ENCODE measurements around the gene KCNH8.

The KCNH8 gene

GRCh38 chr3:19427422-19428149 is 279.3 kb downstream of the KCNH8 start:
- TF ChIP-seq CTCF (IDR thresholded peaks at IDR 0.05; ENCODE audit: insufficient read depth, low read depth, low read length, missing control alignments): no peak
- DNase-seq (ENCODE audit: low read depth): no peak
- H3K4me3 ChIP-seq (ENCODE audit: low read depth, low read length): no peak overlapping the region

GRCh38 chr3:19428729-19429128 is 280.4 kb downstream of the KCNH8 start:
- no peak for TF ChIP-seq CTCF (IDR thresholded peaks at IDR 0.05; ENCODE audit: insufficient read depth, low read depth, low read length, missing control alignments)
- DNase-seq (ENCODE audit: low read depth): no peak
- no peak overlapping the region for H3K4me3 ChIP-seq (ENCODE audit: low read depth, low read length)

GRCh38 chr3:19432669-19433068 is 284.4 kb downstream of the KCNH8 start:
- no peak overlapping the region for H3K4me3 ChIP-seq (ENCODE audit: low read depth, low read length)
- no peak for TF ChIP-seq CTCF (IDR thresholded peaks at IDR 0.05; ENCODE audit: insufficient read depth, low read depth, low read length, missing control alignments)
- DNase-seq (ENCODE audit: low read depth): no peak

GRCh38 chr3:19436746-19437145 is 288.4 kb downstream of the KCNH8 start:
- no peak overlapping the region for H3K4me3 ChIP-seq (ENCODE audit: low read depth, low read length)
- DNase-seq (ENCODE audit: low read depth): no peak
- TF ChIP-seq CTCF (IDR thresholded peaks at IDR 0.05; ENCODE audit: insufficient read depth, low read depth, low read length, missing control alignments): no peak

- DNase-seq (ENCODE audit: low read depth): no peak
- H3K4me3 ChIP-seq (ENCODE audit: low read depth, low read length): no peak overlapping the region
- TF ChIP-seq CTCF (IDR thresholded peaks at IDR 0.05; ENCODE audit: insufficient read depth, low read depth, low read length, missing control alignments): no peak
Measured at GRCh38 chr3:19439944-19440343, 291.6 kb downstream of the KCNH8 start.

- DNase-seq (ENCODE audit: low read depth): no peak
- no peak overlapping the region for H3K4me3 ChIP-seq (ENCODE audit: low read depth, low read length)
- no peak for TF ChIP-seq CTCF (IDR thresholded peaks at IDR 0.05; ENCODE audit: insufficient read depth, low read depth, low read length, missing control alignments)
Measured at GRCh38 chr3:19446138-19446537, 297.8 kb downstream of the KCNH8 start.

GRCh38 chr3:19446687-19447086 is 298.4 kb downstream of the KCNH8 start:
- DNase-seq (ENCODE audit: low read depth): no peak
- TF ChIP-seq CTCF (IDR thresholded peaks at IDR 0.05; ENCODE audit: insufficient read depth, low read depth, low read length, missing control alignments): no peak
- H3K4me3 ChIP-seq (ENCODE audit: low read depth, low read length): no peak overlapping the region
